IMR-90 (cell line): ENCODE measurements around the gene GMFB. TPM values are rescaled to one million over a fixed set of nuclear protein-coding genes. Genes with fewer than 3 reads are reported as not detected.

Experiments
- ATAC-seq: fragments of 200-7000 bp; cut with Tn5 transposase; 2 replicates; pipeline ENCODE4 v1.9.1; 2020; ENCODE audit warnings: low read depth, mild to moderate bottlenecking, moderate library complexity
- BruUV-seq: library from RNA; stranded (reverse); fragments of 400-500 nt; replicated peaks from 2 replicates; lab custom pipeline; 2021; lab: Mats Ljungman, UMichigan
- CTCF ChIA-PET: fragments of 300-600 bp; formaldehyde crosslinking; extraction: SDS; loops from one replicate; lab custom pipeline; 2021; ENCODE audit warnings: antibody characterized with exemption; lab: Yijun Ruan, JAX
- POLR2A ChIA-PET: fragments of 300-600 bp; sonication (Branson Sonifier 250); formaldehyde crosslinking; loops from one replicate; lab custom pipeline; 2022; ENCODE audit warnings: antibody characterized with exemption; ENCODE audit not compliant: unreplicated experiment; lab: Charles Lee
- DNase-seq: peaks from one replicate; pipeline ENCODE4 v3.0.0; 2013
- H2AFZ ChIP-seq: replicated peaks from 2 replicates; pipeline ENCODE3; 2013; ENCODE audit warnings: low read length, mild to moderate bottlenecking; ENCODE audit not compliant: poor library complexity
- H2AK5ac ChIP-seq: 2 replicates; pipeline ENCODE4 v1.6.1; 2013; ENCODE audit warnings: low read depth, low read length, inconsistent platforms
- H2AK9ac ChIP-seq: replicated peaks from 2 replicates; pipeline ENCODE3; 2013; ENCODE audit warnings: mild to moderate bottlenecking, low read depth, low read length, moderate library complexity; ENCODE audit not compliant: poor library complexity
- H2BK120ac ChIP-seq: 2 replicates; pipeline ENCODE4 v1.6.1; 2013; ENCODE audit warnings: low read depth, low read length, inconsistent platforms
- H2BK15ac ChIP-seq: 3 replicates; pipeline ENCODE4 v1.6.1; 2013; ENCODE audit warnings: low read depth, low read length, inconsistent platforms
- H2BK20ac ChIP-seq: 2 replicates; pipeline ENCODE4 v1.6.1; 2013; ENCODE audit warnings: low read depth, mild to moderate bottlenecking, inconsistent platforms, low read length, moderate library complexity
- H2BK5ac ChIP-seq: 2 replicates; pipeline ENCODE4 v1.6.1; 2013; ENCODE audit warnings: mild to moderate bottlenecking, low read depth, low read length, inconsistent platforms; ENCODE audit not compliant: poor library complexity, severe bottlenecking
- H3K14ac ChIP-seq: replicated peaks from 2 replicates; pipeline ENCODE4 v1.6.1; 2013; ENCODE audit warnings: low read depth, low read length, inconsistent platforms
- H3K18ac ChIP-seq: 2 replicates; pipeline ENCODE4 v1.6.1; 2013; ENCODE audit warnings: low read depth, low read length, control low read depth
- H3K23ac ChIP-seq: 2 replicates; pipeline ENCODE4 v1.6.1; 2013; ENCODE audit warnings: low read depth, low read length, inconsistent platforms
- H3K27ac ChIP-seq: 2 replicates; pipeline ENCODE4 v1.5.1; 2013; ENCODE audit warnings: mild to moderate bottlenecking, control low read depth, low read length; ENCODE audit not compliant: insufficient read depth
- H3K27me3 ChIP-seq: 2 replicates; pipeline ENCODE4 v1.6.1; 2013; ENCODE audit warnings: low read length; ENCODE audit not compliant: control insufficient read depth, insufficient read depth
- H3K36me3 ChIP-seq: 2 replicates; pipeline ENCODE4 v1.6.1; 2013; ENCODE audit warnings: low read length, mixed read lengths; ENCODE audit not compliant: control insufficient read depth, insufficient read depth
- H3K4ac ChIP-seq: 2 replicates; pipeline ENCODE4 v1.6.1; 2013; ENCODE audit warnings: low read depth, low read length, inconsistent platforms
- H3K4me1 ChIP-seq: 2 replicates; pipeline ENCODE4 v1.6.1; 2013; ENCODE audit warnings: low read length, mixed read lengths; ENCODE audit not compliant: control insufficient read depth, insufficient read depth
- H3K4me2 ChIP-seq: 2 replicates; pipeline ENCODE4 v1.6.1; 2013; ENCODE audit warnings: low read depth, mild to moderate bottlenecking, control low read depth, low read length, moderate library complexity
- H3K4me3 ChIP-seq: 2 replicates; pipeline ENCODE4 v1.5.1; 2013; ENCODE audit warnings: low read depth, mild to moderate bottlenecking, control low read depth, low read length, moderate library complexity; ENCODE audit not compliant: insufficient read depth
- H3K56ac ChIP-seq: 2 replicates; pipeline ENCODE4 v1.6.1; 2013; ENCODE audit warnings: low read length, inconsistent platforms; ENCODE audit not compliant: insufficient read depth; ENCODE audit errors: extremely low read depth
- H3K79me1 ChIP-seq, 2 experiments: 2 replicates each; pipeline ENCODE4 v1.6.1; 2013; ENCODE audit warnings: low read length in 2 of 2, inconsistent platforms in 1 of 2, low read depth in 1 of 2
- H3K9ac ChIP-seq: 2 replicates; pipeline ENCODE4 v1.6.1; 2013; ENCODE audit warnings: low read depth, low read length, control low read depth
- H3K9me1 ChIP-seq: 2 replicates; pipeline ENCODE4 v1.6.1; 2013; ENCODE audit warnings: low read length, inconsistent platforms; ENCODE audit not compliant: insufficient read depth
- H3K9me3 ChIP-seq: 2 replicates; pipeline ENCODE4 v1.6.1; 2013; ENCODE audit warnings: low read length; ENCODE audit not compliant: control insufficient read depth, insufficient read depth
- H4K20me1 ChIP-seq: 2 replicates; pipeline ENCODE4 v1.6.1; 2013; ENCODE audit warnings: low read length, inconsistent platforms; ENCODE audit not compliant: insufficient read depth
- H4K5ac ChIP-seq: 2 replicates; pipeline ENCODE4 v1.6.1; 2013; ENCODE audit warnings: mild to moderate bottlenecking, low read depth, low read length, control low read depth
- H4K8ac ChIP-seq, 2 experiments: 2 replicates each; pipeline ENCODE4 v1.6.1; 2013; ENCODE audit warnings: low read depth in 2 of 2, low read length in 2 of 2, control low read depth in 1 of 2, inconsistent platforms in 1 of 2
- H4K91ac ChIP-seq: 2 replicates; pipeline ENCODE4 v1.6.1; 2013; ENCODE audit warnings: low read depth, low read length, inconsistent platforms; ENCODE audit not compliant: insufficient read depth
- CEBPB ChIP-seq: IDR thresholded peaks from 2 replicates; pipeline ENCODE4 v1.6.1; 2012; ENCODE audit warnings: low read depth, low read length, improper control_type of control experiment
- CHD1 ChIP-seq: IDR thresholded peaks from 2 replicates; pipeline ENCODE4 v1.6.1; 2012; ENCODE audit warnings: low read depth, low read length, improper control_type of control experiment
- NFE2L2 ChIP-seq: fragments of 150-350 bp; IDR thresholded peaks from 2 replicates; pipeline ENCODE4 v1.6.1; 2016; ENCODE audit warnings: low read depth, mild to moderate bottlenecking, low read length
- RCOR1 ChIP-seq: IDR thresholded peaks from 2 replicates; pipeline ENCODE4 v1.6.1; 2012; ENCODE audit warnings: mild to moderate bottlenecking, low read length, improper control_type of control experiment; ENCODE audit not compliant: insufficient replicate concordance
- RFX5 ChIP-seq: IDR thresholded peaks from 2 replicates; pipeline ENCODE4 v1.8.0; 2012; ENCODE audit warnings: low read depth, mild to moderate bottlenecking, low read length, moderate library complexity
- WGBS, 2 experiments: methylation state at CpG; one replicate each; pipeline versions ENCODE4 v1.1.5 to v1.1.7; 2013; ENCODE audit warnings: missing lambda C conversion rate in 2 of 2; ENCODE audit not compliant: insufficient read length in 1 of 2; ENCODE audit errors: extremely low coverage in 2 of 2; 5-methylcytosine and 5-hydroxymethylcytosine counted together
- dilution Hi-C: fragments of 300-500 bp; cut with HindIII; formaldehyde crosslinking; loops from one replicate; pipeline ENCODE4 v1.14.3; 2018; ENCODE audit warnings: low sequenced_read_pairs; ENCODE audit not compliant: unreplicated experiment
- in situ Hi-C: fragments of 300-500 bp; cut with MboI; formaldehyde crosslinking; loops from 3 replicates; pipeline ENCODE4 v1.14.3; 2019; ENCODE audit warnings: low sequenced_read_pairs, inconsistent platforms, mixed read lengths
- intact Hi-C: fragments of 100-400 bp; cut with micrococcal nuclease; formaldehyde crosslinking; loops from 2 replicates; pipeline ENCODE4 v1.10.0; 2022
- polyA plus RNA-seq, 3 experiments: library from polyadenylated mRNA; depleted of rRNA; stranded (reverse); fragments of >200 nt; gene quantifications; 2 replicates each; pipeline ENCODE4 v1.2.3, GENCODE V29; 2012; ENCODE audit warnings: low replicate concordance in 1 of 3
- total RNA-seq: library from RNA; depleted of rRNA; stranded (reverse); fragments of >200 nt; gene quantifications from 2 replicates; pipeline ENCODE4 v1.2.3, GENCODE V29; 2012

Gene GMFB
- total and polyA plus RNA-seq, 2 of the 4 experiments (the other 2 are of a cell fraction) = 22.4 to 59.1 TPM

DNA sequence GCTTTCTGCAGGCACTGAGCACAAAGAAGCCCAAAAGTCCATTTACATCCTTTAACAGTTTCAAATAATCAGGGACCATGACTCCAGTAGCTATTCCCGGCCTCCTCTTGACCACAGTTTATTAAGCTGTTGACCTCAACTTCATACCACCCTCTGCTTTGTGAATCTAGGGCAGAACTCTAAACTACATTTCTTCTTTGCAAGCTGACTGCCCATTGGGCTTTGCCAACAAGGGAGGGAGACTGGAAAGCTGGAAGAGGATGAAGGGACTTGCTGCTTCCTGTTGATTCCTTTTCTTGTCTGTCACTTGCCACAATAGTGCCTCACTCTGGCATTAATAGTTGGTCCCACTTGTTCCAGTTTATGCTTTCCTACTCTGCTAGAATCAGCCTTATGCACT lies 23.6 kb upstream of the GMFB start:
- no peaks in the 10 kb centered on the region for H3K9me3 ChIP-seq
- H4K91ac ChIP-seq = no peak overlapping the region
- H3K18ac ChIP-seq = no peak overlapping the region
- H3K27me3 ChIP-seq = no peaks in the 10 kb centered on the region
- H3K27ac ChIP-seq = no peak overlapping the region
- H2AK5ac ChIP-seq = no peak overlapping the region
- 0 out of 2 replicates have a peak, but pooled peaks cover 3% of the 10 kb centered on the region for H3K9me1 ChIP-seq
- ATAC-seq = no peak
- no peak overlapping the region for H4K5ac ChIP-seq
- 0 out of 2 replicates have a peak, but pooled peaks cover 1% of the 10 kb centered on the region for H3K36me3 ChIP-seq
- H3K56ac ChIP-seq = no peak overlapping the region
- intact Hi-C loops = no loop called here
- H3K23ac ChIP-seq = peak overlapping the region; percentile 60; the same call in 1 of the 2 replicates
- H4K20me1 ChIP-seq = no peaks in the 10 kb centered on the region
- H2BK5ac ChIP-seq = no peak overlapping the region
- no peak overlapping the region for H2BK15ac ChIP-seq
- no peak overlapping the region for H3K4me3 ChIP-seq
- no peak overlapping the region for H2BK120ac ChIP-seq
- no CpG with 5 or more reads among the region's 1 CpG for WGBS, 2 experiments
- POLR2A ChIA-PET = no interaction called here
- no peak overlapping the region for H2AFZ ChIP-seq
- TF ChIP-seq NFE2L2 = no peak
- no peak for TF ChIP-seq CEBPB
- TF ChIP-seq CHD1 = no peak
- no peak for TF ChIP-seq RFX5
- TF ChIP-seq RCOR1 = no peak
- in situ Hi-C loops = no loop called here
- H4K8ac ChIP-seq = no peak overlapping the region
- H3K79me1 ChIP-seq = peaks cover 27 to 48% of the 10 kb centered on the region in 2 experiments
- no peak overlapping the region for H3K14ac ChIP-seq
- dilution Hi-C loops = no loop called here
- DNase-seq = no peak
- peaks cover 2% of the 10 kb centered on the region; the same call in 1 of the 2 replicates for H3K4me1 ChIP-seq
- H3K4ac ChIP-seq = no peak overlapping the region
- no peak overlapping the region for H2BK20ac ChIP-seq
- no peak overlapping the region for H3K4me2 ChIP-seq
- CTCF ChIA-PET = interaction anchor here (0.5 kb wide), 1 partner anchor 15 kb away, joined by 4 read pairs; no protein-coding TSS in a partner anchor
- no peak overlapping the region for H2AK9ac ChIP-seq
- no TSS peak for BruUV-seq
- H3K9ac ChIP-seq = no peak overlapping the region
